Gastrocnemius medialis (tissue), 4 donors: ENCODE measurements around the gene PPFIA4. TPM values are rescaled to one million over a fixed set of nuclear protein-coding genes. Genes with fewer than 3 reads are reported as not detected.

Experiments used
- ATAC-seq, 2 donors: fragments of 150-250 bp; one replicate each; pipeline ENCODE4 v1.9.1; 2016
- DNase-seq, 2 donors: peaks; one replicate each; pipeline ENCODE4 v3.0.0-alpha.2; 2019
- H3K27ac ChIP-seq, 4 donors: fragments of 200-600 bp; sonication (generic); 1 replicate in 1 of 4; 2 replicates in 3 of 4; pipeline ENCODE4 v1.5.1; 2016 to 2018; ENCODE audit warnings: mild to moderate bottlenecking in 2 of 4, moderate library complexity in 1 of 4
- H3K27me3 ChIP-seq, 3 donors: fragments of 200-600 bp; sonication (generic) in 2 of 3; 1 replicate in 1 of 3; 2 replicates in 2 of 3; pipeline versions ENCODE4 v1.5.1 to v1.6.0; 2016 to 2019; ENCODE audit warnings: mild to moderate bottlenecking in 1 of 3, moderate library complexity in 1 of 3
- H3K36me3 ChIP-seq, 2 donors: fragments of 200-600 bp; sonication (generic) in 1 of 2; one replicate each; pipeline ENCODE4 v1.5.1; 2017 to 2018
- H3K4me1 ChIP-seq, 2 donors: fragments of 200-600 bp; sonication (generic) in 1 of 2; one replicate each; pipeline ENCODE4 v1.5.1; 2016 to 2017; ENCODE audit warnings: mild to moderate bottlenecking in 2 of 2
- H3K4me3 ChIP-seq, 4 donors: fragments of 200-600 bp; sonication (generic) in 3 of 4; 1 replicate in 1 of 4; 2 replicates in 3 of 4; pipeline ENCODE4 v1.5.1; 2016 to 2019; ENCODE audit warnings: mild to moderate bottlenecking in 2 of 4
- H3K9me3 ChIP-seq, 3 donors: fragments of 200-600 bp; sonication (generic) in 2 of 3; 1 replicate in 1 of 3; 2 replicates in 2 of 3; pipeline ENCODE4 v1.5.1; 2016 to 2019
- CTCF ChIP-seq, 5 experiments: fragments of 450-650 bp in 3 of 5; fragments of 200-600 bp in 2 of 5; sonication (generic) in 2 of 5; IDR thresholded peaks in 4 of 5; conservative IDR thresholded peaks in 1 of 5; 1 replicate in 4 of 5; 2 replicates in 1 of 5; pipeline ENCODE4 v1.5.1; 2016 to 2019; ENCODE audit warnings: antibody characterized with exemption in 5 of 5, mild to moderate bottlenecking in 3 of 5, moderate library complexity in 3 of 5
- POLR2A ChIP-seq, 2 donors: fragments of 450-650 bp; IDR thresholded peaks; one replicate each; pipeline ENCODE4 v1.6.1; 2017; ENCODE audit warnings: antibody characterized with exemption in 2 of 2, mild to moderate bottlenecking in 2 of 2, moderate library complexity in 2 of 2
- in situ Hi-C, 4 donors: fragments of 200-750 bp; cut with MboI; loops; one replicate each; pipeline versions ENCODE4 v1.15.0 to v1.8.0; 2017; ENCODE audit warnings: low sequenced_read_pairs in 4 of 4
- intact Hi-C: fragments of 100-400 bp; cut with DNase I; formaldehyde crosslinking; loops from one replicate; pipeline ENCODE4 v1.15.1; 2023; ENCODE audit warnings: low total_unique reads
- total RNA-seq, 4 donors: library from RNA; depleted of rRNA; stranded (reverse); fragments of >200 nt; gene quantifications; one replicate each; pipeline versions ENCODE4 v1.1.0 to v1.2.3, GENCODE V29; 2016

The PPFIA4 gene
- total RNA-seq, 4 donors from 2014 or later, result 8.4 to 45.5 (median 33.1) TPM

- DNase-seq (no peak), ATAC-seq (no peak)
- H3K4me1 ChIP-seq, result peaks cover 14 to 25% of the 10 kb centered on the region in 2 donors
- no peaks in the 10 kb centered on the region for H3K36me3 ChIP-seq
- H3K27ac ChIP-seq, result no peak overlapping the region
- no peak overlapping the region for H3K4me3 ChIP-seq
- H3K9me3 ChIP-seq, result no peaks in the 10 kb centered on the region
- no peaks in the 10 kb centered on the region for H3K27me3 ChIP-seq
- in situ Hi-C loops, result no loop called here
- intact Hi-C loops, result loop anchor here (1.0 kb wide), 1 partner anchor 11 kb away; no protein-coding TSS in a partner anchor
- TF ChIP-seq CTCF (IDR thresholded peaks at IDR 0.05 in 4 of 5, conservative IDR thresholded peaks at IDR 0.05 in 1 of 5) (no peak), POLR2A (IDR thresholded peaks at IDR 0.05) (no peak)
Measured at GRCh38 chr1:203124011-203124410, 97.7 kb downstream of the PPFIA4 start.

- in situ Hi-C loops, result no loop called here
- Histone ChIP-seq H3K36me3 (no peaks in the 10 kb centered on the region), H3K9me3 (no peaks in the 10 kb centered on the region), H3K27me3 (no peaks in the 10 kb centered on the region), H3K4me3 (no peak overlapping the region), H3K27ac (no peak overlapping the region), H3K4me1 (peaks cover 21 to 32% of the 10 kb centered on the region in 2 donors)
- TF ChIP-seq POLR2A (IDR thresholded peaks at IDR 0.05) (no peak), CTCF (IDR thresholded peaks at IDR 0.05 in 4 of 5, conservative IDR thresholded peaks at IDR 0.05 in 1 of 5) (no peak)
- no peak for ATAC-seq
- intact Hi-C loops, result loop anchor here (1.0 kb wide), 1 partner anchor 11 kb away; no protein-coding TSS in a partner anchor
- no peak for DNase-seq
Measured at GRCh38 chr1:203124546-203125317, 98.4 kb downstream of the PPFIA4 start.

GRCh38 chr1:203126151-203126865, 100.0 kb downstream of the PPFIA4 start:
- DNase-seq (no peak), ATAC-seq (no peak)
- Histone ChIP-seq H3K27me3 (no peaks in the 10 kb centered on the region), H3K9me3 (no peaks in the 10 kb centered on the region), H3K36me3 (no peaks in the 10 kb centered on the region), H3K4me3 (no peak overlapping the region), H3K27ac (no peak overlapping the region), H3K4me1 (peaks cover 28 to 41% of the 10 kb centered on the region in 2 donors)
- peak in 3 of 5 experiments; percentile 4 to 16 (median 13) for TF ChIP-seq CTCF (IDR thresholded peaks at IDR 0.05 in 4 of 5, conservative IDR thresholded peaks at IDR 0.05 in 1 of 5)
- TF ChIP-seq POLR2A (IDR thresholded peaks at IDR 0.05), result no peak
- intact Hi-C loops (no loop called here), in situ Hi-C loops (no loop called here)

GRCh38 chr1:203126866-203127665, 100.8 kb downstream of the PPFIA4 start:
- in situ Hi-C loops (no loop called here), intact Hi-C loops (no loop called here)
- H3K27me3 ChIP-seq, result no peaks in the 10 kb centered on the region
- DNase-seq (no peak), ATAC-seq (no peak)
- no peaks in the 10 kb centered on the region for H3K9me3 ChIP-seq
- peaks cover 28 to 41% of the 10 kb centered on the region in 2 donors for H3K4me1 ChIP-seq
- no peak for TF ChIP-seq POLR2A (IDR thresholded peaks at IDR 0.05)
- TF ChIP-seq CTCF (IDR thresholded peaks at IDR 0.05 in 4 of 5, conservative IDR thresholded peaks at IDR 0.05 in 1 of 5), result no peak
- no peaks in the 10 kb centered on the region for H3K36me3 ChIP-seq
- peak overlapping the region in 1 of 4 donors; percentile 65 for H3K27ac ChIP-seq
- H3K4me3 ChIP-seq, result peak overlapping the region; percentile 50 to 78 (median 60)
